Pancreas (tissue), 10 donors: ENCODE data around the gene ABL2. TPM values are rescaled to one million over a fixed set of nuclear protein-coding genes. Genes with fewer than 3 reads are reported as not detected.
A peak's percentile ranks its signal among the peaks of the same experiment; 100 is the strongest.

ENCODE experiments used
- ATAC-seq, 4 donors: fragments of 200-7000 bp; cut with Tn5 transposase; one replicate each; pipeline versions ENCODE4 v1.8.0 to v1.9.1; 2020; ENCODE audit warnings: mild to moderate bottlenecking in 4 of 4, moderate library complexity in 4 of 4
- DNase-seq, 6 donors: peaks; one replicate each; pipeline ENCODE4 v3.0.0-alpha.2; 2020
- FAIRE-seq: peaks from 2 replicates; lab custom pipeline; 2012; peaks lifted over from hg19 to GRCh38; lab: Jason Lieb, UNC
- H3K27ac ChIP-seq, 4 donors: fragments of 200-600 bp; sonication (generic); 1 replicate in 3 of 4; 2 replicates in 1 of 4; pipeline versions ENCODE4 v1.5.0 to v1.8.0; 2020
- H3K27me3 ChIP-seq, 4 donors: fragments of 200-600 bp; one replicate each; pipeline ENCODE4 v1.8.0; 2021
- H3K36me3 ChIP-seq, 3 donors: fragments of 200-600 bp; sonication (generic) in 1 of 3; one replicate each; pipeline versions ENCODE4 v1.5.0 to v1.8.0; 2020 to 2021
- H3K4me1 ChIP-seq, 3 donors: fragments of 200-600 bp; one replicate each; pipeline ENCODE4 v1.8.0; 2021
- H3K4me3 ChIP-seq, 4 donors: fragments of 200-600 bp; sonication (generic) in 2 of 4; one replicate each; pipeline versions ENCODE4 v1.5.0 to v1.8.0; 2020 to 2021
- H3K9me3 ChIP-seq, 4 donors: fragments of 200-600 bp; one replicate each; pipeline ENCODE4 v1.8.0; 2021
- WGBS, 2 donors: extraction: QIAGEN DNeasy Blood & Tissue Kit; methylation state at CpG; one replicate each; pipeline ENCODE4 v1.1.7; 2013; 5-methylcytosine and 5-hydroxymethylcytosine counted together
- intact Hi-C, 3 donors: fragments of 100-400 bp; cut with DNase I; formaldehyde crosslinking; loops; one replicate each; pipeline versions ENCODE4 v1.11.1 to v1.14.2; 2022
- polyA plus RNA-seq, 2 donors: library from polyadenylated mRNA; stranded (reverse); fragments of 200-250 nt; gene quantifications; one replicate each; pipeline ENCODE4 v1.2.3, GENCODE V29; 2013
- total RNA-seq, 6 donors: library from RNA; stranded (reverse); fragmentation: NEBNext Ultra II Directional in 4 of 6; extraction: Animal tissue kit (Norgen Biotek cat#: 25700) in 4 of 6; gene quantifications; one replicate each; pipeline versions ENCODE4 v1.2.1 to v1.2.4, GENCODE V29; 2021 to 2023
- TF ChIP-seq, protein P1 (sequence below), 4 donors: fragments of 200-600 bp; sonication (generic) in 3 of 4; IDR thresholded peaks; one replicate each; pipeline versions ENCODE4 v1.5.0 to v1.8.0; 2021; ENCODE audit warnings: antibody characterized with exemption in 4 of 4
- donor health status: healthy with polysubstance abuse.
- donor health status: DM: no; HTN: no; CAD: no; lungs with moderate emphysema.
- donor health status: DM: no; HTN: no; CAD: no.
- donor health status: control.
- donor health status: control.
- donor health status: Bipolar disorder and iron deficiency.
- donor health status: DM: yes; HTN: yes; CAD: no.
- donor health status: DM: no; HTN: no; CAD: no.
- donor health status: DM: no; HTN: no; CAD: no.
- donor health status: DM: yes; HTN: yes; CAD: no.

Gene ABL2
- total and polyA plus RNA-seq, 8 donors = 3.4 to 13.8 (median 8.9) TPM

DNA sequence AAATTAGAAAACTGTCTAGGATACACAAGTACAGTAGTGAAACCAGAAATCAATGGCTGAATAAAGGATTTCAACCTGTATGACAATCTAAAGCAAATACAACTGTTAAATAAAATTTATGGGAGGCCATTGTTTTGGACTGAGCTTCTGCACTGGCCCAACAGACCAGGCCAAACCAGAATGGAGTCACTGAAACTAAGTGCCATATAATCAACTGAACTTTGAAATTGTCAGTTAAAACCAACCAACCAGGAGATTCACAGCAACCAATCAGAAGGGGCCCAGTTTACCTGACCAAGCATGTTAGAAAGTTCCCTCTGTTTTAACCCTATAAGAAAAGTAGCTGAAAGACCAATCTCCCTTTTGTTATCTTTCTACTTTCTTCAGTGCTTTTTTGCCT, 33.6 kb upstream of the ABL2 start:
- Histone ChIP-seq H3K36me3 (no peaks in the 10 kb centered on the region), H3K27ac (no peak overlapping the region), H3K4me3 (no peak overlapping the region), H3K9me3 (no peaks in the 10 kb centered on the region), H3K4me1 (no peaks in the 10 kb centered on the region), H3K27me3 (no peaks in the 10 kb centered on the region)
- no peak for FAIRE-seq
- intact Hi-C loops = no loop called here
- TF ChIP-seq, protein P1, sequence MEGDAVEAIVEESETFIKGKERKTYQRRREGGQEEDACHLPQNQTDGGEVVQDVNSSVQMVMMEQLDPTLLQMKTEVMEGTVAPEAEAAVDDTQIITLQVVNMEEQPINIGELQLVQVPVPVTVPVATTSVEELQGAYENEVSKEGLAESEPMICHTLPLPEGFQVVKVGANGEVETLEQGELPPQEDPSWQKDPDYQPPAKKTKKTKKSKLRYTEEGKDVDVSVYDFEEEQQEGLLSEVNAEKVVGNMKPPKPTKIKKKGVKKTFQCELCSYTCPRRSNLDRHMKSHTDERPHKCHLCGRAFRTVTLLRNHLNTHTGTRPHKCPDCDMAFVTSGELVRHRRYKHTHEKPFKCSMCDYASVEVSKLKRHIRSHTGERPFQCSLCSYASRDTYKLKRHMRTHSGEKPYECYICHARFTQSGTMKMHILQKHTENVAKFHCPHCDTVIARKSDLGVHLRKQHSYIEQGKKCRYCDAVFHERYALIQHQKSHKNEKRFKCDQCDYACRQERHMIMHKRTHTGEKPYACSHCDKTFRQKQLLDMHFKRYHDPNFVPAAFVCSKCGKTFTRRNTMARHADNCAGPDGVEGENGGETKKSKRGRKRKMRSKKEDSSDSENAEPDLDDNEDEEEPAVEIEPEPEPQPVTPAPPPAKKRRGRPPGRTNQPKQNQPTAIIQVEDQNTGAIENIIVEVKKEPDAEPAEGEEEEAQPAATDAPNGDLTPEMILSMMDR (IDR thresholded peaks at IDR 0.05) = no peak
- ATAC-seq = no peak
- no peak for DNase-seq

DNA sequence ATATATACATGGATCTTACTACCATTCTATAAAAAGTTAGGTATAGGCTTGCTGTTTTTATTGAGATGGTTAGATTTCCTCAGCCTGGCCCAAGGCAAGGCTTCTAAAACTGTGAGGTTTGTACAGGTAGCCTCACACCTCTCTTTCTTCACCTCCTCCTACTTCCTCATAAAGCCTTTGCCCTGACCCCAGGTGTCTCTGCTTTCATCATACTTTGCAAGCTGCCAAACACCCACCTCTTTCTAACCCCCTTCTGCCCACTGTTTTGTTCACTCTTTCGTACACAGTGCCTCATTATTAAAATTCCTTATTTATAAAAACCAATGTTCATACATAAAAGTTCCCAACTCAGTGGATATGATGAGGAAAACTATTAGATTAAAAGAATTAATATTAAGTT, 32.7 kb upstream of the ABL2 start:
- intact Hi-C loops = no loop called here
- H3K9me3 ChIP-seq = no peaks in the 10 kb centered on the region
- no peak overlapping the region for H3K27ac ChIP-seq
- TF ChIP-seq, protein P1 (IDR thresholded peaks at IDR 0.05) = no peak
- H3K4me3 ChIP-seq = no peak overlapping the region
- no peaks in the 10 kb centered on the region for H3K27me3 ChIP-seq
- ATAC-seq = no peak
- H3K4me1 ChIP-seq = no peaks in the 10 kb centered on the region
- WGBS, 2 donors = 88 to 92% methylated on average over 1 of the region's 1 CpG
- no peaks in the 10 kb centered on the region for H3K36me3 ChIP-seq
- FAIRE-seq = no peak
- DNase-seq = no peak

DNA sequence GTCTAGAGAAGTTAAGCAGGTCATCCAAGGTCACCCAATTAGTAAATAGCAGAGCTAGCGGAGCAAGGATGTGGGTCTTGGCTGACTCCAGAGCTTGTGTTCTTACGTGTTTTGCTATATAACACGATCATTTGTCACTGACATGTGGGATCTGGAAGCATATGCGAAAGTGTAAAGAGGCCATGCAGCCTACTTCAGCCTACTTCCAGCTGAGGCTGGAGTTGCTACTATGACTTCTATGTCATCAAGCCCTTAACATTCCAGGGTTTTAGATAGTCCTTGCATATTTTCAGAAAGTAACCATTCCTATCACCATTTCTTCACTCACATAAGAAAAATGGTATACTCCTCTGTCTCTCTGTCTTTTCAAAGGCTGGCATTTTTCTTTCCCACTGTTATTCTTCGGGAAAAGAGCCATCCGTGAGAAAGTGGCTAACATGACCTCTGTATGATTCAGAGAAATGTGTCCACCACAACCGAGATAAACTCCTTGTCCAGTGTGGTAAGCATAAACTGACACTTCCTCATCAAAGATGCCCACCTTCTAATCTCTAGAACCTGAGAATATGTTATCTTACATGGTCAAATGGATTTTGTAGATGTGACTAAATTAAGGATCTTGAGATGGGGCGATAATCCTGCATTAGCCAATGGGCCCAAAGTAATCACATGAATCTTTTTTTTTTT, 24.0 kb upstream of the ABL2 start:
- no peak for ATAC-seq
- no peaks in the 10 kb centered on the region for H3K9me3 ChIP-seq
- 61 to 69% methylated on average over 8 of the region's 8 CpGs for WGBS, 2 donors
- no peak overlapping the region for H3K27ac ChIP-seq
- H3K4me3 ChIP-seq = no peak overlapping the region
- no peak for DNase-seq
- TF ChIP-seq, protein P1 (IDR thresholded peaks at IDR 0.05) = no peak
- intact Hi-C loops = loop anchor here in 2 of 3 donors (5.0 to 10.0 kb wide), 3 partner anchors 119 to 351 kb away; no protein-coding TSS in a partner anchor
- no peaks in the 10 kb centered on the region for H3K36me3 ChIP-seq
- no peaks in the 10 kb centered on the region for H3K4me1 ChIP-seq
- no peak for FAIRE-seq
- no peaks in the 10 kb centered on the region for H3K27me3 ChIP-seq

DNA sequence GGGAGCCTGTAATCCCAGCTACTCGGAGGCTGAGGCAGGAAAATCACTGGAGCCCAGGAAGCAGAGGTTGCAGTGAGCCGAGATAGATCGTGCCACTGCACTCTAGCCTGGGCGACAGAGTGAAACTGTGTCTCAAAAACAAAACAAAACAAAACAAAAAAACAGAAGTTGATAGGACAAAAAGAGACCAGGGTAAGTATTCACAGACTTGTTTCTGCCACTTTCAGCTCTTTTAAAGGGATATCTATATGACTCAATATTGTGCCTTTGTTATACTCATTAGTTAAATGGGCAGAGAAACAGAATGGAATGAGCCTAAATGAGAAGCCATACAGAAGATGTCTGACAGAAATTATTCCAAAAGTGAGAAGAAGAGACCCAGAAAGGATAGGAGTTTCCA, 23.1 kb upstream of the ABL2 start:
- FAIRE-seq (no peak), DNase-seq (no peak), ATAC-seq (no peak)
- Histone ChIP-seq H3K36me3 (no peaks in the 10 kb centered on the region), H3K27me3 (no peaks in the 10 kb centered on the region), H3K4me1 (no peaks in the 10 kb centered on the region), H3K4me3 (no peak overlapping the region), H3K9me3 (no peaks in the 10 kb centered on the region), H3K27ac (no peak overlapping the region)
- WGBS, 2 donors = 89 to 96% methylated on average over 4 of the region's 4 CpGs
- intact Hi-C loops = loop anchor here in 2 of 3 donors (5.0 to 10.0 kb wide), 3 partner anchors 120 to 352 kb away; no protein-coding TSS in a partner anchor
- TF ChIP-seq, protein P1 (IDR thresholded peaks at IDR 0.05) = no peak

DNA sequence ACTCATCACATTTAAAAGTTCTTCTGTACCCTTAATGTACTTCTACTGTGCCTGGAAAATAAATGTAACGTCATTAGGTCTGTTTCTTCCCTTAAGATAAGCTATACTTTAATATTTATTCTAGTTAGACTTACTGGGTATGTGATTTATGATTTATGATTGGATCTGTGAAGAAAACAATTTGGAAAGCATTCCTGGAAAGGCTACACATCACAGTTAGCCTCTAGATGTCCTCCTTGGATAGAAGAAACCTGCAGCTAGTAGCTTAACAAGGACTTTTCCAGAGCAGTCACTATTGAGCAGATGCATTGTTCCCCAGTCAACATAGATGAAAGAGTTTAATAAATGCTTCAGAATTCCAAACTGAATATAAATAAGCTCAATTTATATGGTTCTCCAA, 22.2 kb upstream of the ABL2 start:
- TF ChIP-seq, protein P1 (IDR thresholded peaks at IDR 0.05) = peak in 3 of 4 donors; percentile 23 to 39 (median 27)
- 0 to 2% methylated on average over 1 of the region's 1 CpG for WGBS, 2 donors
- FAIRE-seq (no peak), ATAC-seq (peak; percentile 87 to 100 (median 98)), DNase-seq (peak in 2 of 6 donors; percentile 5 to 19)
- Histone ChIP-seq H3K27me3 (no peaks in the 10 kb centered on the region), H3K4me3 (no peak overlapping the region), H3K9me3 (no peaks in the 10 kb centered on the region), H3K27ac (no peak overlapping the region), H3K36me3 (no peaks in the 10 kb centered on the region), H3K4me1 (no peaks in the 10 kb centered on the region)
- intact Hi-C loops = loop anchor here in 2 of 3 donors (5.0 to 10.0 kb wide), 3 partner anchors 121 to 353 kb away; no protein-coding TSS in a partner anchor
